T-helper 17 cell (primary cell): ENCODE data around the gene ST6GAL1. TPM values are rescaled to one million over a fixed set of nuclear protein-coding genes. Genes with fewer than 3 reads are reported as not detected.

Experiments used
- ATAC-seq: fragments of 150-1000 bp; cut with Tn5 transposase; 2 replicates; pipeline ENCODE4 v1.10.0; 2021; ENCODE audit warnings: mild to moderate bottlenecking, moderate library complexity
- DNase-seq, 3 donors: peaks; one replicate each; pipeline versions ENCODE4 v3.0.0 to v3.0.0-alpha.2; 2020 to 2021
- H3K9me3 ChIP-seq: one replicate; pipeline ENCODE4 v1.7.0; 2013; ENCODE audit warnings: low read length, mild to moderate bottlenecking; ENCODE audit not compliant: control insufficient read depth, poor library complexity, severe bottlenecking
- H3K27ac Mint-ChIP-seq: one replicate; pipeline ENCODE4 v1.8.0; 2022; ENCODE audit warnings: mild to moderate bottlenecking, moderate library complexity, mixed read lengths
- H3K27me3 Mint-ChIP-seq: one replicate; pipeline ENCODE4 v1.8.0; 2022; ENCODE audit warnings: mixed read lengths
- H3K36me3 Mint-ChIP-seq: one replicate; pipeline ENCODE4 v1.8.0; 2022; ENCODE audit warnings: low read depth, mixed read lengths
- H3K4me1 Mint-ChIP-seq: one replicate; pipeline ENCODE4 v1.8.0; 2022; ENCODE audit warnings: mild to moderate bottlenecking, mixed read lengths
- H3K4me3 Mint-ChIP-seq: one replicate; pipeline ENCODE4 v1.8.0; 2022; ENCODE audit warnings: mild to moderate bottlenecking, moderate library complexity, mixed read lengths
- total RNA-seq, 4 donors: library from RNA in 2 of 4; stranded (reverse) in 2 of 4; gene quantifications; one replicate each; pipeline ENCODE4 v1.2.3 and lab custom pipeline; 2022 to 2026

ST6GAL1 gene
- total RNA-seq, 2 donors from 2014 or later = 109 to 134 TPM

DNA sequence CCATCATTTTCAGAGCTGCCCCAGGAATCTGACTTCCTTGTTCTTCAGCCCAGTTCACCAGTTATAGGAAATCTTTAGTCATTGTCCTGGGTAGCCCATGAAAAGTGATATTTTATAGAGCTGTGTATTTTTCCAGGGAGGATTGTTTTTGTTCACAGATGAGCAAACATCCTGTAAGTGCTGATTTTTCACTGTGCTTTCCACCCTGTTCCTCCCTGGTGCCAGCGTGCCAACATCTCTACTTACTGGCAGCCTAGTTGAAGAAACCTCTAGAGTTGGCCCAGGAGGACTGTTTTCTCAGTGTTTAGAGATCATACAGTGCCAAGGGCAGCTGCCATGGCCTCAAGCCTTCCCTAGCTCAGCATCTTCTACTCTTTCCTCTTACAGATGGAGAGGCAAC, 41.3 kb downstream of the ST6GAL1 start:
- ATAC-seq = no peak
- Mint-ChIP-seq H3K4me1 (peaks cover 31% of the 10 kb centered on the region), H3K4me3 (no peak overlapping the region), H3K27ac (peak overlapping the region; percentile 41), H3K27me3 (no peaks in the 10 kb centered on the region), H3K36me3 (peaks cover 8% of the 10 kb centered on the region)
- no peaks in the 10 kb centered on the region for H3K9me3 ChIP-seq
- DNase-seq = no peak

DNA sequence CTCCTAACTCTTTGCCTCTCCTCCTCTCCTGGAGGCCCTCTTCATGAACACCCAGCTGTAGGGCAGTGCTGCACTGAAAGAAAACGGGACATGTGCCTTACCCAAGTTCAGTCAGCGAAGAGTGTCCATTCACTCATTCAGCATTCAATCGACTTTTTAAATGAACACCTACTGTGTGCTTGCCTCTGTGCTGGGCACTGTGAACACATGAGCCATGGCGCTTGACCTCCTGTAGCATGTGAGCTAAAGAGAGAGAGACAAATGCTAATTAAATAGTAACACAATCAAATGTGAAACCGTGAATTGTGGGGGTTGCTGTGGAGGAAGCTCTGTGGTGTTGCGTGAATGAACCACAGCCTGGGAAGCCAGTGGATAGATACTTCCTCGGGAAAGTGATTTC, 43.4 kb downstream of the ST6GAL1 start:
- peaks cover 6% of the 10 kb centered on the region for H3K36me3 Mint-ChIP-seq

DNA sequence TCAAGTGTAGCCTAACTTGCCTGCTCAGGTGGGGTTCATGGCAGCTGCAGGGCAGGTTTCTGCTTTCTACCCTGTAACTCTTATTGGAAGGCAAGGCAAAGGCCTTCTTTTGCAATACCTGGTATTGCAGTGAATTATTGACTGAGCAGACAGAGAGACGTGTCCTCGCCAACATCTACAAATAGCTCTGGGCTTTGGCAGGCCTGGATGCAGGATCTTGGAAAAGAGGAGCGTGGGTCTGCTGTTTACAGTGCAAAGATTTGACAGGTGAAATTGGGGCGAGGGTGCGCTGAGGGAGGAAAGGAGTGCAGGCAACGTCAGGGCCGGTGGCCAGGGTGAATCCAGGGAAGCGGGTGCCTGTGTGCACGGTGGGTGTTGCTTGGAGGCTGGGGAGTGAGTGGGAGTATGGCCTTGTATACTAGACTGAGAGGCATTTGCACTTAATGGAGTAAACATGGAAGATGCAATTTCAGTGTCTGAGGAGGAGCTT, 44.5 kb downstream of the ST6GAL1 start:
- Mint-ChIP-seq H3K4me1 (peaks cover 18% of the 10 kb centered on the region), H3K4me3 (no peak overlapping the region), H3K36me3 (peaks cover 6% of the 10 kb centered on the region), H3K27ac (no peak overlapping the region), H3K27me3 (no peaks in the 10 kb centered on the region)
- DNase-seq (no peak), ATAC-seq (no peak)
- H3K9me3 ChIP-seq = no peaks in the 10 kb centered on the region

More for the DNA sequence above, 43.4 kb downstream of the ST6GAL1 start:
- H3K9me3 ChIP-seq = no peaks in the 10 kb centered on the region
- H3K4me3 Mint-ChIP-seq = no peak overlapping the region
- peak overlapping the region; percentile 29 for H3K27ac Mint-ChIP-seq
- DNase-seq (no peak), ATAC-seq (no peak)
- peaks cover 24% of the 10 kb centered on the region for H3K4me1 Mint-ChIP-seq
- no peaks in the 10 kb centered on the region for H3K27me3 Mint-ChIP-seq

DNA sequence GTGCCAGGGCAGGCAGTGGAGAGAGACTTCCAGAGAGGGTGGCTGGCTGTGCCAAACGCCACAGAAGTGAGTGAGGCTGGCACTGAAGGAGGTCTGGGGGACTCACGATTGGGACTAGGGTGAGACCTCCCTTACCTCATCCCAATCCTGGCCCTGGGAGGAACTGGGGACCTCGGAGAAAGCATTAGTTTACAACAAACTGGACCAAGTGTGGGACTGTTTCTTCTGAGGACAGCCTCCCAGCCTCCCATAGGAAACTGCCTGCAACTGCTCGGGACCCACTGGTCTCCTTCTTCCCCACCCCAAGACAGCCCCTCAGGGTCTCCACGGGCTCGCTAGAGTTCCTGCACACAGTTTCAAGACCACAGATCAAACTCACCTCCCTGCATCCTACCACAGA, 45.4 kb downstream of the ST6GAL1 start:
- peaks cover 18% of the 10 kb centered on the region for H3K4me1 Mint-ChIP-seq
- no peak for ATAC-seq
- DNase-seq = no peak
- no peaks in the 10 kb centered on the region for H3K9me3 ChIP-seq
- no peak overlapping the region for H3K27ac Mint-ChIP-seq
- peaks cover 7% of the 10 kb centered on the region for H3K36me3 Mint-ChIP-seq
- no peak overlapping the region for H3K4me3 Mint-ChIP-seq
- no peaks in the 10 kb centered on the region for H3K27me3 Mint-ChIP-seq

DNA sequence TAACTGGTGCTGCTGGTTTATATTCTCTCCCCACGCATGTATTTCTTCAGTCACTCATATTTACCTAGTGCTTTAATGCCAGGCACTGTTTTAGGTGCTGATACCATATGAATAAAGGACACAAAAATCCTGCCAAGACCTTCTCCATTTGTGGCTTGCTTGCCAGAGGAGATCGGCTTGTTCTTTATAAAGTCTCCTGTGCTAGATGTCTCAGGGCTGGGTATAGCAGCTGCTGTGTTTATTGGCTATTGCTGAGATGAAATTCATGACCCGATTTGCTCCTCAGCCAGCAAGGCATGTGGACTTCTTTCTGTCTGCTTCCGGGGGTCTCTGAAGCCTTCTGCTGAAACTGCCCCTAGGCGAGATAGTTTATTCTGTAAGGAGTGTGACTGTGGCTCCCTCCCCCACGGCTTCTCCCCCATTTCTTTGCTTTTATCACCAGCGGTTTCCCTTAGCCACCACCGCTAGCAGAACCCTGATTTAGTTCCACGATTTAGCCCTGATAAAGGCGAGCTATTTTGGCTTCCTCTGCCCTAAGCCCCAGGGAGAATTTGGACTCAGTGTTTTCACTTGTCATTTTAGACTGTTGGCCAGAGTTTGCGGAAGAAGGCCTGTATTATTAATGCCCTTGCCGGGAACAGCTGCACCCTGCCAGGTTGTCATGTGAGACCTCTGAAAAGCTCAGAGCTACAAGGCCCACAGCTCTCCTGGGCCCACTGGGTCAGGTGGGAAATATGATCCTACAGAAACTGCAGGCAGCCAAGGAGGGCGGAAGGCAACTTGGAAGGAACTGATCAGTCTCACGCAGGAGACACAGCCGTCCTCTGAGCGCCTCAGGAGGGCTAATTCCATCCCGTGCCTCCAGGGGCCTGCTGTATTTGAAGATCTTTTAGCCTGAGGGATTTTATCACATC, 46.8 kb downstream of the ST6GAL1 start:
- Mint-ChIP-seq H3K36me3 (peaks cover 12% of the 10 kb centered on the region), H3K27me3 (no peaks in the 10 kb centered on the region), H3K4me3 (no peak overlapping the region), H3K27ac (no peak overlapping the region), H3K4me1 (peaks cover 24% of the 10 kb centered on the region)
- no peak for DNase-seq
- no peak for ATAC-seq
- H3K9me3 ChIP-seq = no peaks in the 10 kb centered on the region

GRCh38 chr3:186978712-186979111, 48.4 kb downstream of the ST6GAL1 start:
- Mint-ChIP-seq H3K27me3 (no peaks in the 10 kb centered on the region), H3K4me1 (peaks cover 20% of the 10 kb centered on the region), H3K36me3 (peaks cover 16% of the 10 kb centered on the region), H3K4me3 (no peak overlapping the region), H3K27ac (peak overlapping the region; percentile 72)
- ATAC-seq (no peak), DNase-seq (no peak)
- no peaks in the 10 kb centered on the region for H3K9me3 ChIP-seq

DNA sequence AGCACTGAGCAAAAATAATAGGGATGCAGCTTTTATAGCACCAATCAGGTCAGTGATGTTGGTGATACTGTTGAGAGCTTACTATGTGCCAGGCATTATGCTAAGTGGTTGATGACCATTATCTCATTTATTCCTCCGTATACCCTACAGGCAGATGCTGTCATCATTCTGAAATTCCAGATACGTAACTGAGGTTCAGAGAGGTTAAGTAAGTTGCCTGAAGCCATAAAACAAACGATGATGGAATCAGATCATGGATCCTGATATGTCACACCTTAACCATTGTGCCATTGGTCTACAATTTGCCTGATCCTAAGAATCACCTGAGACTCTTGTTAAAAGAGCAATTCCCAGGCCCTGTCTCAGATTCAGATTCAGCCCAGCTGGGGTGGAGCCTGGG, 49.5 kb downstream of the ST6GAL1 start:
- H3K4me1 Mint-ChIP-seq = peaks cover 26% of the 10 kb centered on the region
- H3K9me3 ChIP-seq = no peaks in the 10 kb centered on the region
- H3K27ac Mint-ChIP-seq = no peak overlapping the region
- no peak overlapping the region for H3K4me3 Mint-ChIP-seq
- DNase-seq (no peak), ATAC-seq (no peak)
- peaks cover 17% of the 10 kb centered on the region for H3K36me3 Mint-ChIP-seq
- no peaks in the 10 kb centered on the region for H3K27me3 Mint-ChIP-seq

- H3K36me3 Mint-ChIP-seq = peaks cover 14% of the 10 kb centered on the region
- no peak for ATAC-seq
- no peak overlapping the region for H3K4me3 Mint-ChIP-seq
- no peak for DNase-seq
- H3K27me3 Mint-ChIP-seq = no peaks in the 10 kb centered on the region
- peaks cover 23% of the 10 kb centered on the region for H3K4me1 Mint-ChIP-seq
- H3K9me3 ChIP-seq = no peaks in the 10 kb centered on the region
- H3K27ac Mint-ChIP-seq = peak overlapping the region; percentile 80
Measured at GRCh38 chr3:186980989-186981388, 50.7 kb downstream of the ST6GAL1 start.

GRCh38 chr3:186983659-186984058, 53.3 kb downstream of the ST6GAL1 start:
- H3K27ac Mint-ChIP-seq = peak overlapping the region; percentile 16
- no peak overlapping the region for H3K4me3 Mint-ChIP-seq
- DNase-seq (no peak), ATAC-seq (no peak)
- peaks cover 34% of the 10 kb centered on the region for H3K4me1 Mint-ChIP-seq
- no peaks in the 10 kb centered on the region for H3K9me3 ChIP-seq
- no peaks in the 10 kb centered on the region for H3K27me3 Mint-ChIP-seq
- H3K36me3 Mint-ChIP-seq = peaks cover 18% of the 10 kb centered on the region

- peak overlapping the region; percentile 16 for H3K27ac Mint-ChIP-seq
- peaks cover 18% of the 10 kb centered on the region for H3K36me3 Mint-ChIP-seq
- no peak for ATAC-seq
- H3K9me3 ChIP-seq = no peaks in the 10 kb centered on the region
- no peak for DNase-seq
- no peak overlapping the region for H3K4me3 Mint-ChIP-seq
- no peaks in the 10 kb centered on the region for H3K27me3 Mint-ChIP-seq
- peaks cover 35% of the 10 kb centered on the region for H3K4me1 Mint-ChIP-seq
Measured at GRCh38 chr3:186984064-186984463, 53.7 kb downstream of the ST6GAL1 start.

DNA sequence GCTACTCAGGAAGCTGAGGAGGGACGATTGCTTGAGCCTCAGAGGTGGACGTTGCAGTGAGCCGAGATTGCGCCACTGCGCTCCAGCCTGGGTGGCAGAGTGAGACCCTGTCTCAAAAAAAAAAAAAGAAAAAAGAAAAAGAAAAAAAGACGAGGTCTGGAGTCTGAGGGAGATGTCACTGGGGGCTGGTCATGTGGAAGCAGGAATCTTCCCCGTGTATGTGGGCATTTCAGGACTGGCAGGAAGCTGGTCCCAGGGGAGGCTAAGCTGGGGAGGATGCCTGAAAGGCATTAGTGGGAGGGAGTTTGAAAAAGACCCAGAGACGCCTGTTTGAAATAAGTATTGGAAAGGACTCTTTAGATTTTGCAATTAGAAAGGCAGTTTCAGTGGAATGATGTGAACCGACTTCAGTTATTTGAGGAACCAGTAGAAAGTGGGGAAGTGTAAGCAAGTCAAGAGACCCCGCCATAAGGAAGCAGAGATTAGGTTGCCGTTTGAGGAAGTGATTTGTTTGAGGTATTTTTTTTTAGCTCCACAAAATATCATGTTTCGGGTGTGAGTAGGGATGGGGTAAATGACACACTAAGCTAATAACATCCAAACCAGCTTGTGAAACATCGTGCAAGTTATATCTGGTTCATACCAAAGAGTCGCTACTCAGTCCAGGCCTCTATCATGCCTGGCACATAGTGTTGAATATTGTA, 55.5 kb downstream of the ST6GAL1 start:
- Mint-ChIP-seq H3K27ac (peak overlapping the region; percentile 29), H3K36me3 (peaks cover 16% of the 10 kb centered on the region)

GRCh38 chr3:186986406-186986805, 56.1 kb downstream of the ST6GAL1 start:
- H3K27ac Mint-ChIP-seq = peak overlapping the region; percentile 74

More for the DNA sequence above, 55.5 kb downstream of the ST6GAL1 start:
- Mint-ChIP-seq H3K27me3 (no peaks in the 10 kb centered on the region), H3K4me3 (no peak overlapping the region), H3K4me1 (peaks cover 36% of the 10 kb centered on the region)
- H3K9me3 ChIP-seq = no peaks in the 10 kb centered on the region
- ATAC-seq (peak; percentile 51), DNase-seq (no peak)

GRCh38 chr3:186986816-186987215, 56.5 kb downstream of the ST6GAL1 start:
- Mint-ChIP-seq H3K27me3 (no peaks in the 10 kb centered on the region), H3K4me1 (peaks cover 38% of the 10 kb centered on the region)

More at GRCh38 chr3:186986406-186986805, 56.1 kb downstream of the ST6GAL1 start:
- H3K4me3 Mint-ChIP-seq = no peak overlapping the region
- DNase-seq (no peak), ATAC-seq (no peak)
- H3K4me1 Mint-ChIP-seq = peaks cover 38% of the 10 kb centered on the region
- H3K36me3 Mint-ChIP-seq = peaks cover 12% of the 10 kb centered on the region
- H3K27me3 Mint-ChIP-seq = no peaks in the 10 kb centered on the region
- no peaks in the 10 kb centered on the region for H3K9me3 ChIP-seq

More at GRCh38 chr3:186986816-186987215, 56.5 kb downstream of the ST6GAL1 start:
- no peaks in the 10 kb centered on the region for H3K9me3 ChIP-seq
- no peak for ATAC-seq
- H3K4me3 Mint-ChIP-seq = no peak overlapping the region
- peak overlapping the region; percentile 74 for H3K27ac Mint-ChIP-seq
- DNase-seq = no peak
- H3K36me3 Mint-ChIP-seq = peaks cover 14% of the 10 kb centered on the region
